ENCODE measurements around the gene DMXL1.

GRCh38 chr5:119190470-119191095, 119.7 kb downstream of the DMXL1 start:
- TF ChIP-seq EZH2 (IDR thresholded peaks at IDR 0.05) (no peak), POLR2AphosphoS5 (IDR thresholded peaks at IDR 0.05; ENCODE audit: borderline replicate concordance, low read depth, low read length) (no peak), FOXP2 (optimal IDR thresholded peaks at IDR 0.05; ENCODE audit: control extremely low read depth, extremely low read length, insufficient read depth) (no peak)

Data from SK-N-MC (cell line).